Fibroblast of lung (primary cell): ENCODE results near the gene SYTL3. TPM values are rescaled to one million over a fixed set of nuclear protein-coding genes. Genes with fewer than 3 reads are reported as not detected.

Source experiments
- DNase-seq, 2 donors: peaks; one replicate each; pipeline versions ENCODE4 v3.0.0 to v3.0.0-alpha.2; 2010; ENCODE audit warnings: low read depth in 2 of 2
- H2AFZ ChIP-seq: 2 replicates; pipeline ENCODE4 v1.5.1; 2012; ENCODE audit warnings: low read length, control low read depth, inconsistent platforms
- H3K27ac ChIP-seq: 2 replicates; pipeline ENCODE4 v1.5.1; 2011; ENCODE audit warnings: low read length, control low read depth; ENCODE audit not compliant: insufficient read depth
- H3K27me3 ChIP-seq: 2 replicates; pipeline ENCODE4 v1.5.1; 2011; ENCODE audit warnings: mild to moderate bottlenecking, low read length; ENCODE audit not compliant: control insufficient read depth, insufficient read depth
- H3K36me3 ChIP-seq: 2 replicates; pipeline ENCODE4 v1.5.1; 2011; ENCODE audit warnings: low read length; ENCODE audit not compliant: control insufficient read depth, insufficient read depth
- H3K4me1 ChIP-seq: 2 replicates; pipeline ENCODE4 v1.5.1; 2011; ENCODE audit warnings: low read length; ENCODE audit not compliant: control insufficient read depth, insufficient read depth; ENCODE audit errors: extremely low read depth
- H3K4me2 ChIP-seq: 2 replicates; pipeline ENCODE4 v1.5.1; 2011; ENCODE audit warnings: low read length, control low read depth; ENCODE audit not compliant: insufficient read depth; ENCODE audit errors: extremely low read depth
- H3K4me3 ChIP-seq, 4 experiments: fragments of 200-600 bp in 1 of 4; sonication (generic) in 1 of 4; replicated peaks in 1 of 4; 2 replicates each; pipeline ENCODE4 v1.5.1; 2011 to 2016; ENCODE audit warnings: low read length in 4 of 4, low read depth in 3 of 4, mild to moderate bottlenecking in 3 of 4, control low read depth in 2 of 4, inconsistent platforms in 1 of 4, mixed read lengths in 1 of 4; ENCODE audit not compliant: insufficient read depth in 1 of 4; ENCODE audit errors: control extremely low read depth in 1 of 4
- H3K79me2 ChIP-seq: 2 replicates; pipeline ENCODE4 v1.5.1; 2012; ENCODE audit warnings: mild to moderate bottlenecking, low read length, inconsistent platforms; ENCODE audit not compliant: control insufficient read depth, insufficient read depth
- H3K9ac ChIP-seq: 2 replicates; pipeline ENCODE4 v1.5.1; 2011; ENCODE audit warnings: mild to moderate bottlenecking, low read length, control low read depth; ENCODE audit not compliant: insufficient read depth
- H3K9me3 ChIP-seq: 2 replicates; pipeline ENCODE4 v1.5.1; 2012; ENCODE audit warnings: low read depth, low read length; ENCODE audit not compliant: control insufficient read depth, insufficient read depth
- H4K20me1 ChIP-seq: 2 replicates; pipeline ENCODE4 v1.5.1; 2011; ENCODE audit warnings: low read length; ENCODE audit not compliant: control insufficient read depth, insufficient read depth; ENCODE audit errors: extremely low read depth
- EZH2 ChIP-seq: IDR thresholded peaks from 2 replicates; pipeline ENCODE4 v1.5.1; 2012; ENCODE audit warnings: low read length, control low read depth, mild to moderate bottlenecking; ENCODE audit errors: missing control alignments
- polyA plus RNA-seq, 2 donors: library from polyadenylated mRNA; depleted of rRNA in 1 of 2; stranded (reverse) in 1 of 2; unstranded in 1 of 2; fragments of >200 nt; gene quantifications; 2 replicates each; pipeline ENCODE4 v1.2.1, GENCODE V29; 2011 to 2012; ENCODE audit warnings: missing spikeins in 1 of 2
- total RNA-seq: library from RNA; depleted of rRNA; stranded (reverse); fragments of >200 nt; gene quantifications from 2 replicates; pipeline ENCODE4 v1.2.1, GENCODE V29; 2014
- TF ChIP-seq, protein P1 (sequence below), 2 donors: IDR thresholded peaks in 1 of 2; conservative IDR thresholded peaks in 1 of 2; 1 replicate in 1 of 2; 2 replicates in 1 of 2; pipeline ENCODE4 v1.5.1; 2011 to 2012; ENCODE audit warnings: low read length in 2 of 2, control low read depth in 1 of 2, inconsistent platforms in 1 of 2, low read depth in 1 of 2, mild to moderate bottlenecking in 1 of 2

The SYTL3 gene
- total and polyA plus RNA-seq, 2 donors (not counting 1 experiment from before 2014, with no cell fraction given), result 0.76 to 4.6 TPM

DNA sequence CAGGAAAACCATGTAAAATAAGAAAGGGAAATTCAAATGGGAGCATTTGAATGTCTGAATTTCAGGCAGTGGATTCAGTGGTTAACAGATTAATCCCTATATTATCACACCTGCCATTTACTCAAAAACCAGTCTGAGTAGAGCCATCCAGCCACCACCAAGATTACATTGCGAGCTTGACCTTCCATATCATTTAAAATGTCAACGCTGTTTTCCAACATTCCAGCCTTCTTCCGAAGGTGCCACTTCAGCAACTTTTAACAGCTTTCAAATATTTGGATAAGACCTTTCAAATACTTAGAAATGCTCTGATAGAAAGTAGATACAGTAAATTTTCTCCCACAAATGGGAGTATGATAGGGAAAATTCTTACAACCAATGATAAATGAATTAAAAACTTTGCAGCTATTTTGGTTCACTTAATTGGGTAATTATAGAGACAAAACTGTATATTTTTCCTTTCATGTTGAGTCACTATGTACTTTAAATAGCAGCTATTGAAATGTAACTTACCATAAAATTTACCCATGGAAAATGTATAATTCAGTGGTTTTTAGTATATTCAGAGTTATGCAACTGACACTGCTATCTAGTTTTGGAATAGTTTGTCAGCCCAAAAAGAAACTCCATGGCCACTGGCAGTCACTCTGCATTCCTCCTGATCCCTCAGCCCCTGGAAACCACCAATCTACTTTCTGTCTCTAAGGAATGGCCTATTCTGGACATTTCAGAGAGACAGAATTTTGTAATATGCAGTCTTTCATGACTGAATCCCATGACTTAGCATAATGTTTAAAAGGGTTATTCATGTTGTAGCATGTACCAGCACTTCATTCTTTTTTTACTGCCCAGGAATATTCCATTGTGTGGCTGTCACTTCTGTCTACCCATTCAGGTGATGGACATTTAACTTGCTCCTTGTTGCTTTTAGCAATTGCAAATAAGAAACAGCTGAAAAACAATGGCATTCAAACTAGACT, 147.8 kb downstream of the SYTL3 start:
- Histone ChIP-seq H3K4me2 (no peak overlapping the region), H3K27me3 (no peaks in the 10 kb centered on the region), H3K79me2 (peaks cover 95% of the 10 kb centered on the region), H3K4me1 (peaks cover 17% of the 10 kb centered on the region), H3K4me3 (no peak overlapping the region), H2AFZ (no peak overlapping the region), H3K9ac (no peak overlapping the region), H3K36me3 (peaks cover 2% of the 10 kb centered on the region), H4K20me1 (no peaks in the 10 kb centered on the region), H3K27ac (peak overlapping the region; percentile 6), H3K9me3 (no peaks in the 10 kb centered on the region)
- TF ChIP-seq EZH2, result no peak
- TF ChIP-seq, protein P1, sequence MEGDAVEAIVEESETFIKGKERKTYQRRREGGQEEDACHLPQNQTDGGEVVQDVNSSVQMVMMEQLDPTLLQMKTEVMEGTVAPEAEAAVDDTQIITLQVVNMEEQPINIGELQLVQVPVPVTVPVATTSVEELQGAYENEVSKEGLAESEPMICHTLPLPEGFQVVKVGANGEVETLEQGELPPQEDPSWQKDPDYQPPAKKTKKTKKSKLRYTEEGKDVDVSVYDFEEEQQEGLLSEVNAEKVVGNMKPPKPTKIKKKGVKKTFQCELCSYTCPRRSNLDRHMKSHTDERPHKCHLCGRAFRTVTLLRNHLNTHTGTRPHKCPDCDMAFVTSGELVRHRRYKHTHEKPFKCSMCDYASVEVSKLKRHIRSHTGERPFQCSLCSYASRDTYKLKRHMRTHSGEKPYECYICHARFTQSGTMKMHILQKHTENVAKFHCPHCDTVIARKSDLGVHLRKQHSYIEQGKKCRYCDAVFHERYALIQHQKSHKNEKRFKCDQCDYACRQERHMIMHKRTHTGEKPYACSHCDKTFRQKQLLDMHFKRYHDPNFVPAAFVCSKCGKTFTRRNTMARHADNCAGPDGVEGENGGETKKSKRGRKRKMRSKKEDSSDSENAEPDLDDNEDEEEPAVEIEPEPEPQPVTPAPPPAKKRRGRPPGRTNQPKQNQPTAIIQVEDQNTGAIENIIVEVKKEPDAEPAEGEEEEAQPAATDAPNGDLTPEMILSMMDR (conservative IDR thresholded peaks at IDR 0.05 in 1 of 2, IDR thresholded peaks at IDR 0.05 in 1 of 2; ENCODE audit: low read depth in 1 of 2, low read length in 2 of 2), result no peak
- peak; percentile 78 to 85 for DNase-seq

DNA sequence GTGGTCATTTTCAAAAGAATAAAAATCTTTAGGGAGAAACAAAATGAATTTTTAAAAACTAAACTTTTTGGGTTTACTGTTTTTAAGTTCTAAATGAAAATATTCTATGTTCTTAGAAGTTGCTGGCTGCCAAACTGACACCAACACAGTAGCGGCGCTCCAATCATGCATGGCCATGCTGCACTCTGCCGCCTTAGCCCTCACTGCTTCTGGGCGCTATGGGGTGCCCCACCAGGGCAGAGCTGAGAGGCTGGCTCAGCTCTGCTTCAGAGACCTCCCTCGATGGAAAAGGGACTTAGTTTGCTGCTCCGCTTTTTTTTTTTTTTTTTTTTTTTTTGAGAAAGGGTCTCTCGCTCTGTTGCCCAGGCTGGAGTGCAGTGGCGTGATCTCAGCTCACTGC, 148.5 kb downstream of the SYTL3 start:
- H3K4me2 ChIP-seq, result peak overlapping the region; percentile 52
- peaks cover 95% of the 10 kb centered on the region for H3K79me2 ChIP-seq
- no peaks in the 10 kb centered on the region for H3K27me3 ChIP-seq
- H3K36me3 ChIP-seq, result peaks cover 2% of the 10 kb centered on the region
- H3K9ac ChIP-seq, result no peak overlapping the region
- H3K4me3 ChIP-seq, result no peak overlapping the region
- no peaks in the 10 kb centered on the region for H3K9me3 ChIP-seq
- peaks cover 17% of the 10 kb centered on the region for H3K4me1 ChIP-seq
- no peak overlapping the region for H2AFZ ChIP-seq
- DNase-seq, result no peak
- peak overlapping the region; percentile 31 for H3K27ac ChIP-seq
- H4K20me1 ChIP-seq, result no peaks in the 10 kb centered on the region
- TF ChIP-seq EZH2, result no peak
- TF ChIP-seq, protein P1 (conservative IDR thresholded peaks at IDR 0.05 in 1 of 2, IDR thresholded peaks at IDR 0.05 in 1 of 2; ENCODE audit: low read depth in 1 of 2, low read length in 2 of 2), result no peak

- no peak overlapping the region for H3K4me2 ChIP-seq
- no peak overlapping the region for H2AFZ ChIP-seq
- H3K27me3 ChIP-seq, result no peaks in the 10 kb centered on the region
- peaks cover 20% of the 10 kb centered on the region for H3K4me1 ChIP-seq
- no peaks in the 10 kb centered on the region for H3K9me3 ChIP-seq
- H3K36me3 ChIP-seq, result peaks cover 2% of the 10 kb centered on the region
- H4K20me1 ChIP-seq, result no peaks in the 10 kb centered on the region
- H3K27ac ChIP-seq, result peak overlapping the region; percentile 8
- H3K4me3 ChIP-seq, result no peak overlapping the region
- H3K79me2 ChIP-seq, result peaks cover 93% of the 10 kb centered on the region
- no peak overlapping the region for H3K9ac ChIP-seq
- DNase-seq, result peak; percentile 67 to 74
- TF ChIP-seq EZH2, result no peak
- TF ChIP-seq, protein P1 (conservative IDR thresholded peaks at IDR 0.05 in 1 of 2, IDR thresholded peaks at IDR 0.05 in 1 of 2; ENCODE audit: low read depth in 1 of 2, low read length in 2 of 2), result no peak
These were observed 149.4 kb downstream of the SYTL3 start for GRCh38 chr6:158799051-158799792.
